Heart right ventricle (tissue), 16 donors: ENCODE measurements around the gene CPHXL. TPM values are rescaled to one million over a fixed set of nuclear protein-coding genes. Genes with fewer than 3 reads are reported as not detected.

Experiments used
- ATAC-seq, 8 donors: fragments of 200-7000 bp; cut with Tn5 transposase; one replicate each; pipeline ENCODE4 v1.9.1; 2020; ENCODE audit warnings: mild to moderate bottlenecking in 8 of 8, moderate library complexity in 8 of 8, moderate number of reproducible peaks in 1 of 8
- DNase-seq, 2 donors: peaks; one replicate each; pipeline ENCODE4 v3.0.0-alpha.2; 2020
- H3K27ac ChIP-seq, 10 donors: fragments of 200-600 bp; sonication (generic) in 2 of 10; one replicate each; pipeline versions ENCODE4 v1.5.0 to v1.8.0; 2020 to 2022; ENCODE audit warnings: mild to moderate bottlenecking in 3 of 10
- H3K27me3 ChIP-seq, 7 donors: fragments of 200-600 bp; one replicate each; pipeline ENCODE4 v1.8.0; 2021 to 2022; ENCODE audit warnings: mild to moderate bottlenecking in 2 of 7
- H3K36me3 ChIP-seq, 9 donors: fragments of 200-600 bp; sonication (generic) in 1 of 9; one replicate each; pipeline versions ENCODE4 v1.5.0 to v1.8.0; 2020 to 2022; ENCODE audit warnings: mild to moderate bottlenecking in 2 of 9
- H3K4me1 ChIP-seq, 9 donors: fragments of 200-600 bp; sonication (generic) in 1 of 9; one replicate each; pipeline versions ENCODE4 v1.5.0 to v1.8.0; 2020 to 2022; ENCODE audit warnings: mild to moderate bottlenecking in 4 of 9
- H3K4me3 ChIP-seq, 10 donors: fragments of 200-600 bp; sonication (generic) in 2 of 10; one replicate each; pipeline versions ENCODE4 v1.5.0 to v1.8.0; 2020 to 2022; ENCODE audit warnings: mild to moderate bottlenecking in 7 of 10, moderate library complexity in 2 of 10
- H3K9me3 ChIP-seq, 11 donors: fragments of 200-600 bp in 10 of 11; sonication (generic) in 2 of 11; one replicate each; pipeline versions ENCODE4 v1.5.0 to v1.8.0; 2013 to 2022; ENCODE audit warnings: mild to moderate bottlenecking in 2 of 11, control low read depth in 1 of 11, moderate library complexity in 1 of 11
- WGBS, 2 donors: extraction: QIAGEN DNeasy Blood & Tissue Kit; methylation state at CpG; one replicate each; pipeline ENCODE4 v1.1.7; 2013; ENCODE audit warnings: inconsistent platforms in 1 of 2; 5-methylcytosine and 5-hydroxymethylcytosine counted together
- intact Hi-C, 10 donors: fragments of 100-400 bp; cut with DNase I; formaldehyde crosslinking; loops; one replicate each; pipeline versions ENCODE4 v1.11.1 to v1.14.2; 2022
- polyA plus RNA-seq, 2 donors: library from polyadenylated mRNA; stranded (reverse); fragments of 200-250 nt; gene quantifications; one replicate each; pipeline ENCODE4 v1.2.3, GENCODE V29; 2013
- total RNA-seq, 10 donors: library from RNA; stranded (reverse); fragmentation: NEBNext Ultra II Directional in 3 of 10; extraction: Animal tissue kit (Norgen Biotek cat#: 25700) in 3 of 10; gene quantifications; one replicate each; pipeline versions ENCODE4 v1.2.1 to v1.2.4, GENCODE V29; 2021 to 2023
- TF ChIP-seq, protein P1 (sequence below), 9 donors: fragments of 200-600 bp; sonication (generic) in 2 of 9; IDR thresholded peaks; one replicate each; pipeline versions ENCODE4 v1.5.0 to v1.8.0; 2021 to 2022; ENCODE audit warnings: antibody characterized with exemption in 9 of 9, mild to moderate bottlenecking in 5 of 9, moderate library complexity in 1 of 9
- donor health status: Arrhythmogenic right ventricular cardiomyopathy.
- donor health status: ischemic (EF 13 %, LVEDD 7.1; RV severe dilation, severe dysfunction).
- donor health status: healthy with polysubstance abuse.
- donor health status: DM: no; HTN: yes; CAD: no.
- donor health status: DM: no; HTN: no; CAD: no.
- donor health status: ischemic (EF 25% LVEDD 6.9; RV normal size, moderate dysfunction).
- donor health status: ischemic (EF 25% LVEDD 5.7; RV mildly dilated, moderate dysfunction).
- donor health status: healthy.
- donor health status: DM: yes; HTN: yes; CAD: no.
- donor health status: Ischemic cardiomyopathy.
- donor health status: ischemic (EF 35%, LVEDD 5.7; RV mildly dilated, moderate dysfunction).
- donor health status: nonischemic (EF 11% LVEDD 7.7; RV severe dilation, severe dysfunction).
- donor health status: DM: yes; HTN: yes; CAD: no.
- donor health status: PGD.
- donor health status: ischemic (EF 29% LVEDD 5.4; RV normal size, mild dysfunction).
- donor health status: nonischemic (EF 23%, LVEDD 6.1; RV moderate dilation, normal function).

The CPHXL gene
- total and polyA plus RNA-seq, 12 donors: not detected

DNA sequence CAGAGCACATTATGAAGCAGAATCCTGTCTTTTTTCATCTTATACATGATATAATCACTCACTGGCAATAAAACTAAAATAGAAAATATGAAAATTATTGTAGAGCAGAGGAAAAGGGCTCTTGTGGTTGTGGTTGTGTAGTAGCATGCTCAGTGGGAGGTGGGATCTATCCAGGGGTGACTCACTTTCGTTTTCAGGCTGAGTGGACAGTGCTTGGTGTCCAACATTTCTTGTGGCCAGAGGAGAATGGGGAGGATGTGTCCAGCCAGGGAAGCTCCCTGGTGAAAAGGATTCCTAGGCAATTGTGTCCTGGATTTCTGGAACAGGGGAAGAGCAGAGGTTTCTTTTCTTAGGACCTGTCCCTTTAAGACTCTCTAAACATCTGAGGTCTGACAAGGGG is 31.9 kb upstream of the CPHXL start:
- Histone ChIP-seq H3K27ac (no peak overlapping the region), H3K4me1 (peaks cover 0 to 4% (median 0%) of the 10 kb centered on the region in 9 donors), H3K4me3 (no peak overlapping the region), H3K36me3 (no peaks in the 10 kb centered on the region), H3K9me3 (no peaks in the 10 kb centered on the region), H3K27me3 (no peaks in the 10 kb centered on the region)
- DNase-seq: no peak
- 50 to 60% methylated on average over 1 of the region's 1 CpG for WGBS, 2 donors
- intact Hi-C loops: loop anchor here in 3 of 10 donors (10.0 kb wide), 3 partner anchors 83 to 563 kb away; partner anchors contain the start of genes CPHXL2 (in 1 of the 3), KARS1 (in 1 of the 3) and TERF2IP (in 1 of the 3)
- TF ChIP-seq, protein P1, sequence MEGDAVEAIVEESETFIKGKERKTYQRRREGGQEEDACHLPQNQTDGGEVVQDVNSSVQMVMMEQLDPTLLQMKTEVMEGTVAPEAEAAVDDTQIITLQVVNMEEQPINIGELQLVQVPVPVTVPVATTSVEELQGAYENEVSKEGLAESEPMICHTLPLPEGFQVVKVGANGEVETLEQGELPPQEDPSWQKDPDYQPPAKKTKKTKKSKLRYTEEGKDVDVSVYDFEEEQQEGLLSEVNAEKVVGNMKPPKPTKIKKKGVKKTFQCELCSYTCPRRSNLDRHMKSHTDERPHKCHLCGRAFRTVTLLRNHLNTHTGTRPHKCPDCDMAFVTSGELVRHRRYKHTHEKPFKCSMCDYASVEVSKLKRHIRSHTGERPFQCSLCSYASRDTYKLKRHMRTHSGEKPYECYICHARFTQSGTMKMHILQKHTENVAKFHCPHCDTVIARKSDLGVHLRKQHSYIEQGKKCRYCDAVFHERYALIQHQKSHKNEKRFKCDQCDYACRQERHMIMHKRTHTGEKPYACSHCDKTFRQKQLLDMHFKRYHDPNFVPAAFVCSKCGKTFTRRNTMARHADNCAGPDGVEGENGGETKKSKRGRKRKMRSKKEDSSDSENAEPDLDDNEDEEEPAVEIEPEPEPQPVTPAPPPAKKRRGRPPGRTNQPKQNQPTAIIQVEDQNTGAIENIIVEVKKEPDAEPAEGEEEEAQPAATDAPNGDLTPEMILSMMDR (IDR thresholded peaks at IDR 0.05): no peak
- no peak for ATAC-seq

DNA sequence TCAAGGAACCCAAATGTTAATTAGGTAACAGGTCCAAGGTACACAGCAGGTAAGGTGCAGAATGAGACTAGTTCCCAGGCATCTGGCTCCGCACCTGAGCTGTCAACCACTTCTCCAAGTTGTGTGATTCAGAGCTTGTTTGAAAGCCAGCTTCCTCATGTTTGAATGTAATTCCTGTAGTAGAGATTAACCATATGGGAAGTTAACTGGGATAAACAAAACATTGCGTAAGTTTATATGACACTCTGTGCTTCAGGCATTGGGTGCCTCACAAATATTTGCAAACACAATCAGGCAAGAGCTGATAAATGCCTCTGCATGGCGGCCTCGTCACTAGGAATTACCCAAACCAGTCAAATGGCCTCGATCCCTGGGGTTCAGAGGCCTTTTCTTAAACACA is 27.9 kb upstream of the CPHXL start:
- H3K27me3 ChIP-seq: no peaks in the 10 kb centered on the region
- ATAC-seq (no peak), DNase-seq (no peak)
- no peaks in the 10 kb centered on the region for H3K36me3 ChIP-seq
- intact Hi-C loops: loop anchor here in 3 of 10 donors (10.0 kb wide), 3 partner anchors 79 to 559 kb away; partner anchors contain the start of genes CPHXL2 (in 1 of the 3), KARS1 (in 1 of the 3) and TERF2IP (in 1 of the 3)
- TF ChIP-seq, protein P1 (IDR thresholded peaks at IDR 0.05): no peak
- H3K27ac ChIP-seq: no peak overlapping the region
- H3K9me3 ChIP-seq: no peaks in the 10 kb centered on the region
- H3K4me1 ChIP-seq: peaks cover 0 to 4% (median 0%) of the 10 kb centered on the region in 9 donors
- H3K4me3 ChIP-seq: no peak overlapping the region
- WGBS, 2 donors: 87 to 88% methylated on average over 5 of the region's 5 CpGs

DNA sequence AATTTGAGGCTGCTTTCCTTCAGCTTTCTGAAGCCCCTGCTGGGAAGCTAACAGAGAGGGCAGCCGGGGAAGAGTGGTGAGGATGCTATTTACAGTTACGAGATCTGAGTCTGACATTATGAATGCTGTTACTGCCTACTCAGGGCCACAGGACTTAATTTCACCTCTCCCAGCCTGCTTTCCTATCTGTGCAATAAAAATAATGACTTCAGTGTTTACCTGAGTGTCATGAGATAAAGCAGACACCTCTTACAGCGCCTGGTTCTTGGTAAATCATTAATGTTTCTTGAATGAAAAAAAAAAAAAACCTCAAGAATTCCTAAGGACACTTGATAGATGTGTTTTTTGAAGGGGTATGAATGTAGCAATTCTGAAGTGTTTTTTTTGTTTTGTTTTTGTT is 24.2 kb upstream of the CPHXL start:
- no peak overlapping the region for H3K27ac ChIP-seq
- H3K27me3 ChIP-seq: no peaks in the 10 kb centered on the region
- TF ChIP-seq, protein P1 (IDR thresholded peaks at IDR 0.05): no peak
- no peak overlapping the region for H3K4me3 ChIP-seq
- H3K4me1 ChIP-seq: no peaks in the 10 kb centered on the region
- H3K9me3 ChIP-seq: no peaks in the 10 kb centered on the region
- H3K36me3 ChIP-seq: no peaks in the 10 kb centered on the region
- 74 to 78% methylated on average over 3 of the region's 3 CpGs for WGBS, 2 donors
- DNase-seq (no peak), ATAC-seq (no peak)
- intact Hi-C loops: loop anchor here in 3 of 10 donors (10.0 kb wide), 3 partner anchors 76 to 556 kb away; partner anchors contain the start of genes CPHXL2 (in 1 of the 3), KARS1 (in 1 of the 3) and TERF2IP (in 1 of the 3)

DNA sequence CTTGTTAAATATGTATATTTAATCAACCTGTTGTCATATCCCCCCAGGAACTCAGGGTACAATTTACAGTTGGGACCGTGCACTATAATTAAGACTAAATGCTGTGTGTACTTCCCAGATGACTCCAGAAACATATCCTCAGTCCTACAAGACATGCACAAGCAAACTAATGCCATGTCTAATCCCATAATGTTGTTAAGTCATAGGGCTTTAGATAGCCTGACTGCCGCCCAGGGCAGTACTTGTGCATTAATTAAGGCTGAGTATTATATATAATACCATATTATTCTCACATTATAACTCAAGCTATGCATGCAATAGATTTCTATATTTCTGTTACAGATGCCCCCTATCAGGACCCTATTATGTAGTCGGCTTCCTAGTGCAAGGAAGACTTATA is 20.1 kb upstream of the CPHXL start:
- Histone ChIP-seq H3K36me3 (no peaks in the 10 kb centered on the region), H3K4me3 (no peak overlapping the region), H3K27me3 (no peaks in the 10 kb centered on the region), H3K9me3 (peaks cover 0 to 25% (median 12%) of the 10 kb centered on the region in 11 donors), H3K27ac (no peak overlapping the region), H3K4me1 (no peaks in the 10 kb centered on the region)
- intact Hi-C loops: no loop called here
- DNase-seq (no peak), ATAC-seq (no peak)
- 87 to 90% methylated on average over 3 of the region's 3 CpGs for WGBS, 2 donors
- TF ChIP-seq, protein P1 (IDR thresholded peaks at IDR 0.05): no peak
